22Rv1 (cell line): ENCODE results near the gene POLD4.

Source experiments
- H3K27ac ChIP-seq: fragments of 450-650 bp; 2 replicates; pipeline ENCODE4 v1.5.1; 2017
- CTCF ChIP-seq: fragments of 450-650 bp; IDR thresholded peaks from 2 replicates; pipeline ENCODE4 v1.5.1; 2017; ENCODE audit warnings: mild to moderate bottlenecking
- ZFX ChIP-seq: fragments of 450-650 bp; IDR thresholded peaks from 2 replicates; pipeline ENCODE4 v1.6.1; 2017; ENCODE audit warnings: antibody characterized with exemption, borderline replicate concordance

POLD4 gene

GRCh38 chr11:67317205-67317887, 36.0 kb downstream of the POLD4 start:
- TF ChIP-seq ZFX (no peak), CTCF (peak; percentile 93)
- peak overlapping the region; percentile 95 for H3K27ac ChIP-seq

GRCh38 chr11:67316882-67317204, 36.5 kb downstream of the POLD4 start:
- H3K27ac ChIP-seq: peak overlapping the region; percentile 95
- TF ChIP-seq ZFX: no peak
- no peak for TF ChIP-seq CTCF

- H3K27ac ChIP-seq: peak overlapping the region; percentile 95; the same call in 1 of the 2 replicates
- no peak for TF ChIP-seq ZFX
- no peak for TF ChIP-seq CTCF
Measured at GRCh38 chr11:67315325-67315909, 37.9 kb downstream of the POLD4 start.

GRCh38 chr11:67314218-67314617, 39.1 kb downstream of the POLD4 start:
- TF ChIP-seq CTCF: no peak
- peak overlapping the region; percentile 95 for H3K27ac ChIP-seq

GRCh38 chr11:67313125-67313890, 40.0 kb downstream of the POLD4 start:
- no peak for TF ChIP-seq CTCF
- TF ChIP-seq ZFX: no peak
- peak overlapping the region; percentile 95 for H3K27ac ChIP-seq

- no peak for TF ChIP-seq ZFX
- no peak for TF ChIP-seq CTCF
- peak overlapping the region; percentile 95 for H3K27ac ChIP-seq
Measured at GRCh38 chr11:67312187-67313021, 40.9 kb downstream of the POLD4 start.
